ENCODE measurements around the gene USP6NL.

DNA sequence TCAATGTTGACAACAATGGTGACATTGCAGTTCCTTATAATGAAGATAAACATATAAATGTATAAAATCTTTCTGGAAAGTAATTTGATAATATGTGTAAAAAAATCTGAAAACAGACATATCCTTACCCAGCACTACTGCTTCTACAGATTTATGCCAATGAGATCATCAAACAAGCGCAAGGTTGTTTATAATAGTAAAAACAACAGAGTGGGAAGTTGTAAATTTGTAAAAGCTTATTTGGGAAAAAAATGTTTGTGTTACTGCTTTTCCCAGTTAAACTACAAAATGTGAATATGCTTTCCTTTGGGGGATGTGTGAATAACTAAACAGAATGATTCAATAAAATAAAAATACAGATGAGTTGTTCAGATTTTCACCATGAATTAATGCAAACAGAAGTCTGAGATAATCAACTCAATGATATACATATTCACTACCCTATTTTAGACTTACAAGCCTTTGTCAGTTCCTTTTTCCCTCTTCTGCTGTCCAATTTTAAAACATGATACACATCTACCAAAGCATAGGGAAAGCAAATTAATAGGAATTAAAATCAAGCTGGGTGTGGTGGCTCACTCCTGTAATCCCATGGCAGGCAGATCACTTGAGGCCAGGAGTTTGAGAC lies 82.1 kb downstream of the USP6NL start:
- TF ChIP-seq CTCF (IDR thresholded peaks at IDR 0.05) (no peak), POLR2A (IDR thresholded peaks at IDR 0.05) (no peak)
